C4-2B (cell line): ENCODE data around the gene C1orf185.
"Not testable (repeated sequence)": the region's sequence is repeated elsewhere in the genome, so short reads cannot be mapped to it uniquely, and the experiment has no call there.

Source experiments
- H3K27ac ChIP-seq: fragments of 450-650 bp; 2 replicates; pipeline ENCODE4 v1.5.1; 2017
- ZFX ChIP-seq: fragments of 450-650 bp; IDR thresholded peaks from 2 replicates; pipeline ENCODE4 v1.6.1; 2017
- TF ChIP-seq, protein P1 (sequence below): fragments of 450-650 bp; conservative IDR thresholded peaks from 2 replicates; pipeline ENCODE4 v1.5.1; 2017; ENCODE audit warnings: mild to moderate bottlenecking

Gene C1orf185

DNA sequence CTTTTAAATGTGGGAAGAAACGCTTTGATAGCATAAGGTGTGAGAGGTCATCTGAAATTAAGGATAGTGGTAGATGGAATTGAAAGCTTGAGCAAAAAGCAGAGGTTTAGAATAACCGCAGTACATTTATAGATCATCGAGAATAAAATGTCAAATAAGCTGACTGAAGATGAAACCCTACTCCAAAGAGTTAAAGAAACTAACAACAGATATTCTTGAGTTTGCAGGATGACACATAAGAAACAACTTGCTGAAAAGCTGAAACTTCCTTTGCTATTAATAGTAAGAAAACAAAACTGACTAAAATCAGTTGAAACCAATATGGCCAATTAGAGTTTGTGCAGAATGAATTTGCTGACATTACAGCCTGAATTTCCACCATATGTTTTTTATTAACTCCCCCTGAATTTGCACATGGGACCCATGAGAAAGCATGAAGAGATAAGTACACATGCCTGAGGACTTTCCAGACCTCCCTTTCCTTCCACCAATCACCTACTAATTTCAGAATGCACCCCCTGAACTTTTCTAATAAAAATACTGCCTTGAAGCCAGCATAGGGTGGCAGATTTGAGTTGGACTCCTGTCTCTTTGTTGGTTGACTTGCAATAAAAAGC lies 1.7 kb upstream of the C1orf185 start:
- H3K27ac ChIP-seq = no peak overlapping the region
- TF ChIP-seq, protein P1, sequence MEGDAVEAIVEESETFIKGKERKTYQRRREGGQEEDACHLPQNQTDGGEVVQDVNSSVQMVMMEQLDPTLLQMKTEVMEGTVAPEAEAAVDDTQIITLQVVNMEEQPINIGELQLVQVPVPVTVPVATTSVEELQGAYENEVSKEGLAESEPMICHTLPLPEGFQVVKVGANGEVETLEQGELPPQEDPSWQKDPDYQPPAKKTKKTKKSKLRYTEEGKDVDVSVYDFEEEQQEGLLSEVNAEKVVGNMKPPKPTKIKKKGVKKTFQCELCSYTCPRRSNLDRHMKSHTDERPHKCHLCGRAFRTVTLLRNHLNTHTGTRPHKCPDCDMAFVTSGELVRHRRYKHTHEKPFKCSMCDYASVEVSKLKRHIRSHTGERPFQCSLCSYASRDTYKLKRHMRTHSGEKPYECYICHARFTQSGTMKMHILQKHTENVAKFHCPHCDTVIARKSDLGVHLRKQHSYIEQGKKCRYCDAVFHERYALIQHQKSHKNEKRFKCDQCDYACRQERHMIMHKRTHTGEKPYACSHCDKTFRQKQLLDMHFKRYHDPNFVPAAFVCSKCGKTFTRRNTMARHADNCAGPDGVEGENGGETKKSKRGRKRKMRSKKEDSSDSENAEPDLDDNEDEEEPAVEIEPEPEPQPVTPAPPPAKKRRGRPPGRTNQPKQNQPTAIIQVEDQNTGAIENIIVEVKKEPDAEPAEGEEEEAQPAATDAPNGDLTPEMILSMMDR = no peak
- TF ChIP-seq ZFX = no peak

DNA sequence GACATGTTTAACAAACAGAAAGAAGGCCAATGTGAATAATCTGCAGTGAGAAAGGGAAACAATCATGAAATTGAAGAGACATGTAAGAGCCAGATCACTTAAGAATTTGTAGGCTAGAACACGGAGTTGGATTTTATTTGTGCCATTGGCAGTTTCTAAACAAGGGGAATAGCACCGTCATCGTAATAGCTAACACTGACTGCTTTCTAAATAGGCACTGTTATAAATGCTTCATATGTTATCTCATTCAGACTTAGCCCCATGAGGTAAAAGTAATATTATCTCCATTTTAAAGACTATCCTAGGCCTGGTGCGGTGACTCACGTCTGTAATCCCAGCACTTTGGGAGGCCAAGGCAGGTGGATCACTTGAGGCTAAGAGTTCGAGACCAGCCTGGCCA lies 12.1 kb downstream of the C1orf185 start:
- TF ChIP-seq ZFX = no peak
- TF ChIP-seq, protein P1 = no peak
- H3K27ac ChIP-seq = no peak overlapping the region

DNA sequence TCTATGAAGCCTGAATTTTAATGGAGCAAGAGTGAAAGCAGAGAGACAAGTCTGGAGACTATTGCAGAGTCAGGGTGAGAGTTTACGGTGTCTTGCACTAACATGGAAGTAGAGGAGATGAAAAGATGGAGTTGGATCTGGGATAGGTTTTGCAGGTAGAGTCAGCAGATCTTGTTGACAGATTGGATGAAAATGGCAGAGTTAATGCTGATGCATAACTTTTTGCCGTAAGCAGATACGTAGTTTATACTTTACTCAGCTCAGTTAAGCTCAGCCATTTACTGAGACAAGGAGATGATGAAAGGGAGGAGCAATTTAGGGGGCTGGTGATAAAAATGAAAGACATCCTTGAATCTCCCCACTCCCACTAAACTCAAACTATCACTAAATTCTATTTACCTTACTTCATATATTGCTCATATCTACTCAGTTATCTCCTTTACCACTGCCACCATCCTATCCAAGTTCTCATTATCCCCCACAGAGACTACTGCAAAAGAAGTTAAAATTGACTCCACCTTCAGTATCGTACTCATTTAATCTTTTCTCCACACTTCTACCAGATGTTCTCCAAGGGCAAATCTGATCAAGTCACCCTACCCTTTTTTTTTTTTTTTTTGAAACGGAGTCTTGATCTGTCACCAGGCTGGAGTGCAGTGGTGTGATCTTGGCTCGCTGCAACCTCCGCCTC lies 13.8 kb downstream of the C1orf185 start:
- TF ChIP-seq ZFX = no peak
- TF ChIP-seq, protein P1 = no peak
- no peak overlapping the region for H3K27ac ChIP-seq

DNA sequence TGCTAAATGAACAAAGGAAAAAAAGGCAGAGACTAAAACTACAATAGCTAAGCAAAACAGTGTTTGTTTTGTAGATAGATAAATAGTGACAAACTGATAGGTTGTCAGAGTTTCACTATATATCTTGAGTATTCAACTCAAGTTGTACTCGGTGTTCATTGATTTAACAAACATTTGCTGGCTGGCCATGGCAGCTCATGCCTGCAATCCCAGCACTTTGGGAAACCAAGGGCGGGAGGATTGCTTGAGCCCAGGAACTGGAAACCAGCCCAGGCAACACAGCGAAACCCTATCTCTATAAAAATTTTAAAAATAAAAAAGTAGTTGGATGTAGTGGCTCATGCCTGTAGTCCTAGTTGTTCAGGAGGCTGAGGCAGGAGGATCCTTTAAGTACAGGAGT lies 17.3 kb downstream of the C1orf185 start:
- TF ChIP-seq, protein P1 = no peak
- TF ChIP-seq ZFX = no peak
- no peak overlapping the region for H3K27ac ChIP-seq

DNA sequence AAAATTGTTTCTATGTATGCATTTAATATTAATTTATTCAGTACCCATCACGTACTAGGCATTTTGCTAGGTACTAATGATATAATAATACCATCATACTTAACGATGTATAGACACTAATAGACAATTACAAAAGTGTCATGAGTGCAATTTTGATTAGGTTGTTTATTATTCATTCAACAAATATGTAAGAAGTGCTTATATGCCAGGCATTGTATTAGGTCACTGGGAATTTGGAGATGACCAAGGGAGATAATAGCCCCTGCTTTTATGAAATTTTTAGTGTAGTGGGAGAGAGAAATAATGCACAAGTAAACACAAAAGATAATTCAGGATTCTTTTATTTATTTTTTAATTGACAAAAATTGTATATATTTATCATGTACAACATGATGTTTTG lies 18.6 kb downstream of the C1orf185 start:
- no peak overlapping the region for H3K27ac ChIP-seq
- TF ChIP-seq, protein P1 = no peak
- TF ChIP-seq ZFX = no peak

DNA sequence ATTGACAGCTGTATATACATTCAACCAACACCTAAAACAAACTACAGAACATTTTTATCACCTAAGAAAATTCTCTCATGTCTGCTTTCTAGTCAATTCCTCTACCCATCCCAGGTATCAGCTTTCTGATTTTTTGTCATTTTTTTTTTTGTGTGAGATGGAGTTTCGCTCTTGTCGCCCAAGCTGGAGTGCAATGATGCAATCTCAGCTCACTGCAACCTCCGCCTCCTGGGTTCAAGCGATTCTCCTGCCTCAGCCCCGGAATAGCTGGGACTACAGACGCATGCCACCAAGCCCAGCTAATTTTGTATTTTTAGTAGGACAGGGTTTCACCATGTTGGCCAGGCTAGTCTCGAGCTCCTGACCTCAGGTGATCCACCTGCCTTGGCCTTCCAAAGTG lies 25.1 kb downstream of the C1orf185 start:
- H3K27ac ChIP-seq = not testable (repeated sequence)

DNA sequence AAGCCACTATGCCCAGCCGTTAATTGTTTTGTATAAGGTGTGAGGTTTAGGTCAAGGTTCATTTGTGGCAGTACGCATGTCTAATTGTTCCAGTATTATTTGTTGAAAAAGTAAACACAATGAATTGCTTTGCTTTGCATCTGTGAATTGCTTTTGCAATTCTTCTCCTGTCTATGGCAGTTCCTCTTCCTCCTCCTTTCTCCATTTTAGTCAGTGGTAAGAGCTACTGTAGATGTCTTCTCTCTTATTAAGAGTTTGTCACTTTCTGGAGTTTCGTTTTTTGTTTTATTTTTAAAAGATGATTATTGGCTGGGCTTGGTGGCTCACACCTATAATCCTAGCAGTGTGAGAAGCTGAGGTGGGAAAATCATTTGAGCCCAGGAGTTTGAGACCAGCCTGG lies 29.2 kb downstream of the C1orf185 start:
- TF ChIP-seq, protein P1 = no peak
- no peak for TF ChIP-seq ZFX
- H3K27ac ChIP-seq = no peak overlapping the region

DNA sequence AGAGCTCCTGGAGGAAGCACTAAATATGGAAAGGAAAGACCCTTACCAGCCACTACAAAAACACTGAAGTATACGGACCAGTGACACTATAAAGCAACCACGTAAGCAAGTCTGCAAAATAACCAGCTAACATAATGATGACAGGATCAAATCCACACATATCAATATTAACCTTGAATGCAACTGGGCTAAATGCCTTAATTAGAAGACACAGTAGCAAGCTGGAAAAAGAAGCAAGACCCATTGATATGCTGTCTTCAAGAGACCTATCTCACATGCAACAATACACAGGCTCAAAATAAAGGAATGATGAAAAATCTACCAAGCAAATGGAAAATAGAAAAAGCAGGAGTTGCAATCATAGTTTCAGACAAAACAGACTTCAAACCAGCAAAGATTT lies 31.0 kb downstream of the C1orf185 start:
- H3K27ac ChIP-seq = no peak overlapping the region
- no peak for TF ChIP-seq ZFX
- TF ChIP-seq, protein P1 = no peak

DNA sequence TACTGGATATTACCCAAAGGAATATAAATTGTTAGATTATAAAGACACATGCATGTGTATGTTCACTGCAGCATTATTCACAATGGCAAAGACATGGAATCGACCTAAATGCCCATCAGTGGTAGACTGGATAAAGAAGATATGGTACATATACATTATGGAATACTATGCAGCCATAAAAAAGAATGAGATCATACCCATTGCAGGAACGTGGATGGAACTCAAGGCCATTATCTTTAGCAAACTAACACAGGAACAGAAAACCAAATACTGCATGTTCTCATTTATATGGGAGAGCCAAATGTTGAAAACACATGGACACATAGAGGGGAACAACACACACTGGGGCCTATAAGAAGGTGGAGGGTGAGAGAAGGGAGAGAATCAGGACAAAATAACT lies 35.7 kb downstream of the C1orf185 start:
- not testable (repeated sequence) for H3K27ac ChIP-seq
